Erythroblast (primary cell): ENCODE data around the gene MAP6.

ENCODE experiments used
- GATA1 ChIP-seq: IDR thresholded peaks from 2 replicates; pipeline ENCODE4 v1.6.1; 2011; ENCODE audit warnings: low read depth, mild to moderate bottlenecking, control low read depth, low read length, moderate library complexity
- POLR2A ChIP-seq: IDR thresholded peaks from 2 replicates; pipeline ENCODE4 v1.6.1; 2011; ENCODE audit warnings: mild to moderate bottlenecking, low read length

GRCh38 chr11:75577207-75577606 is 91.6 kb downstream of the MAP6 start:
- TF ChIP-seq POLR2A: no peak
- TF ChIP-seq GATA1: no peak
